Central memory CD8-positive, alpha-beta T cell (primary cell): ENCODE measurements around the gene GRAMD2A.
A peak's percentile ranks its signal among the peaks of the same experiment; 100 is the strongest.

Experiments used
- ATAC-seq: fragments of 150-1000 bp; cut with Tn5 transposase; replicated peaks from 2 replicates; pipeline ENCODE4 v1.10.0; 2022; ENCODE audit warnings: mild to moderate bottlenecking, moderate FRiP score, moderate number of reproducible peaks; ENCODE audit not compliant: poor library complexity, severe bottlenecking; ENCODE audit errors: extremely low read depth
- DNase-seq, 2 donors: peaks; one replicate each; pipeline ENCODE4 v3.0.0; 2021; ENCODE audit warnings: low spot score in 2 of 2
- H3K27ac Mint-ChIP-seq: one replicate; pipeline ENCODE4 v1.8.0; 2022; ENCODE audit warnings: low read depth, mild to moderate bottlenecking, moderate library complexity, mixed read lengths
- H3K27me3 Mint-ChIP-seq: one replicate; pipeline ENCODE4 v1.8.0; 2022; ENCODE audit warnings: mixed read lengths
- H3K36me3 Mint-ChIP-seq: one replicate; pipeline ENCODE4 v1.8.0; 2022; ENCODE audit warnings: mild to moderate bottlenecking, moderate library complexity, mixed read lengths; ENCODE audit not compliant: insufficient read depth
- H3K4me1 Mint-ChIP-seq: one replicate; pipeline ENCODE4 v1.8.0; 2022; ENCODE audit warnings: mixed read lengths
- H3K4me3 Mint-ChIP-seq: one replicate; pipeline ENCODE4 v1.8.0; 2022; ENCODE audit warnings: mild to moderate bottlenecking, moderate library complexity, mixed read lengths
- H3K9me3 Mint-ChIP-seq: one replicate; pipeline ENCODE4 v1.8.0; 2022; ENCODE audit warnings: mixed read lengths

The GRAMD2A gene

GRCh38 chr15:72230197-72231065 is 32.8 kb upstream of the GRAMD2A start:
- ATAC-seq (no peak), DNase-seq (no peak)
- H3K36me3 Mint-ChIP-seq, result peaks cover 37% of the 10 kb centered on the region
- peaks cover 60% of the 10 kb centered on the region for H3K4me1 Mint-ChIP-seq
- no peaks in the 10 kb centered on the region for H3K27me3 Mint-ChIP-seq
- H3K4me3 Mint-ChIP-seq, result peak overlapping the region; percentile 93
- H3K27ac Mint-ChIP-seq, result peak overlapping the region; percentile 90
- no peaks in the 10 kb centered on the region for H3K9me3 Mint-ChIP-seq

GRCh38 chr15:72229947-72230196 is 32.3 kb upstream of the GRAMD2A start:
- ATAC-seq, result no peak
- Mint-ChIP-seq H3K27me3 (no peaks in the 10 kb centered on the region), H3K9me3 (no peaks in the 10 kb centered on the region), H3K4me3 (peak overlapping the region; percentile 93), H3K36me3 (peaks cover 40% of the 10 kb centered on the region), H3K27ac (peak overlapping the region; percentile 90), H3K4me1 (peaks cover 62% of the 10 kb centered on the region)
- DNase-seq, result no peak

GRCh38 chr15:72229076-72229946 is 31.7 kb upstream of the GRAMD2A start:
- peaks cover 63% of the 10 kb centered on the region for H3K4me1 Mint-ChIP-seq
- no peaks in the 10 kb centered on the region for H3K27me3 Mint-ChIP-seq
- DNase-seq (no peak), ATAC-seq (no peak)
- H3K9me3 Mint-ChIP-seq, result no peaks in the 10 kb centered on the region
- peaks cover 44% of the 10 kb centered on the region for H3K36me3 Mint-ChIP-seq
- peak overlapping the region; percentile 90 for H3K27ac Mint-ChIP-seq
- peak overlapping the region; percentile 93 for H3K4me3 Mint-ChIP-seq

GRCh38 chr15:72227720-72228119 is 30.1 kb upstream of the GRAMD2A start:
- Mint-ChIP-seq H3K27ac (peak overlapping the region; percentile 90), H3K9me3 (no peaks in the 10 kb centered on the region), H3K27me3 (no peaks in the 10 kb centered on the region), H3K36me3 (peaks cover 47% of the 10 kb centered on the region), H3K4me1 (peaks cover 77% of the 10 kb centered on the region), H3K4me3 (peak overlapping the region; percentile 93)
- DNase-seq, result no peak
- ATAC-seq, result no peak

- ATAC-seq (no peak), DNase-seq (no peak)
- Mint-ChIP-seq H3K4me3 (peak overlapping the region; percentile 93), H3K27me3 (no peaks in the 10 kb centered on the region), H3K36me3 (peaks cover 47% of the 10 kb centered on the region), H3K9me3 (no peaks in the 10 kb centered on the region), H3K4me1 (peaks cover 77% of the 10 kb centered on the region), H3K27ac (peak overlapping the region; percentile 90)
Observed at GRCh38 chr15:72227192-72227586, 29.6 kb upstream of the GRAMD2A start.

GRCh38 chr15:72223278-72223677 is 25.7 kb upstream of the GRAMD2A start:
- DNase-seq, result no peak
- ATAC-seq, result no peak
- Mint-ChIP-seq H3K4me1 (peaks cover 77% of the 10 kb centered on the region), H3K9me3 (no peaks in the 10 kb centered on the region), H3K36me3 (peaks cover 48% of the 10 kb centered on the region), H3K27me3 (no peaks in the 10 kb centered on the region), H3K27ac (peak overlapping the region; percentile 84), H3K4me3 (no peak overlapping the region)

GRCh38 chr15:72222393-72222792 is 24.8 kb upstream of the GRAMD2A start:
- Mint-ChIP-seq H3K4me3 (no peak overlapping the region), H3K36me3 (peaks cover 51% of the 10 kb centered on the region), H3K27ac (peak overlapping the region; percentile 84), H3K4me1 (peaks cover 68% of the 10 kb centered on the region), H3K9me3 (no peaks in the 10 kb centered on the region), H3K27me3 (no peaks in the 10 kb centered on the region)
- DNase-seq, result no peak
- ATAC-seq, result no peak

- no peak overlapping the region for H3K4me3 Mint-ChIP-seq
- no peaks in the 10 kb centered on the region for H3K27me3 Mint-ChIP-seq
- H3K4me1 Mint-ChIP-seq, result peaks cover 55% of the 10 kb centered on the region
Observed at GRCh38 chr15:72220687-72221086, 23.1 kb upstream of the GRAMD2A start.

GRCh38 chr15:72217216-72217615 is 19.6 kb upstream of the GRAMD2A start:
- Mint-ChIP-seq H3K27me3 (no peaks in the 10 kb centered on the region), H3K9me3 (no peaks in the 10 kb centered on the region), H3K4me1 (peaks cover 29% of the 10 kb centered on the region), H3K36me3 (peaks cover 73% of the 10 kb centered on the region), H3K27ac (peak overlapping the region; percentile 12), H3K4me3 (no peak overlapping the region)
- no peak for ATAC-seq
- DNase-seq, result no peak

More at GRCh38 chr15:72220687-72221086, 23.1 kb upstream of the GRAMD2A start:
- H3K36me3 Mint-ChIP-seq, result peaks cover 59% of the 10 kb centered on the region
- DNase-seq (no peak), ATAC-seq (no peak)
- H3K27ac Mint-ChIP-seq, result peak overlapping the region; percentile 55
- H3K9me3 Mint-ChIP-seq, result no peaks in the 10 kb centered on the region

GRCh38 chr15:72216079-72216478 is 18.5 kb upstream of the GRAMD2A start:
- H3K36me3 Mint-ChIP-seq, result peaks cover 79% of the 10 kb centered on the region
- ATAC-seq (no peak), DNase-seq (no peak)
- peaks cover 23% of the 10 kb centered on the region for H3K4me1 Mint-ChIP-seq
- H3K9me3 Mint-ChIP-seq, result no peaks in the 10 kb centered on the region
- H3K27ac Mint-ChIP-seq, result no peak overlapping the region
- no peak overlapping the region for H3K4me3 Mint-ChIP-seq
- no peaks in the 10 kb centered on the region for H3K27me3 Mint-ChIP-seq

- Mint-ChIP-seq H3K4me3 (no peak overlapping the region), H3K36me3 (peaks cover 69% of the 10 kb centered on the region), H3K27me3 (no peaks in the 10 kb centered on the region), H3K27ac (no peak overlapping the region), H3K4me1 (no peaks in the 10 kb centered on the region), H3K9me3 (no peaks in the 10 kb centered on the region)
- no peak for DNase-seq
- ATAC-seq, result no peak
Observed at GRCh38 chr15:72207558-72208085, 10.0 kb upstream of the GRAMD2A start.

- DNase-seq (no peak), ATAC-seq (no peak)
- no peaks in the 10 kb centered on the region for H3K4me1 Mint-ChIP-seq
- peaks cover 68% of the 10 kb centered on the region for H3K36me3 Mint-ChIP-seq
- H3K4me3 Mint-ChIP-seq, result no peak overlapping the region
- H3K9me3 Mint-ChIP-seq, result no peaks in the 10 kb centered on the region
- H3K27me3 Mint-ChIP-seq, result no peaks in the 10 kb centered on the region
- no peak overlapping the region for H3K27ac Mint-ChIP-seq
Observed at GRCh38 chr15:72206677-72207000, 9.1 kb upstream of the GRAMD2A start.
